NCI-H2196 (cell line): ENCODE measurements around the gene ADAMTS9.

Experiments
- DNase-seq: peaks from one replicate; lab custom pipeline; 2025; ENCODE audit not compliant: unreplicated experiment; lab: John Stamatoyannopoulos, UW

Gene ADAMTS9

DNA sequence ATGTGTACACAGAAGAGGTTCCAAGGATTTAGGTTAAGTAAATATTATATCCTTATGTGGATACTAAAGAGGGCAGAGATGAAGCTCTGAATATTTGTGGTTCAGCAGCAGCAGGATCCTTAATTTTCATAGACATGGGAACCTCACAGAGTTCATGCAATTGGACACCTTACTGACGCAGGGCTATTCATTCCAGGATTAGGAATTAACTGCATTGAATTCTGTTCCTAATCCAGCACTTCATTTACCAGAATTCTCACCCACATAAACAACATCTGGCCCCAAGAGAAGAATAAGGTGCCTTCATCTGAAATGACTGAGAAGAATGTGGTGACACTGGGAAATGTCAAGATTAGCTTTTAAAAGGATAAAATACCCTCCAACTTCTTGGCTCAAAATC, 62.4 kb downstream of the ADAMTS9 start:
- DNase-seq, result no peak

DNA sequence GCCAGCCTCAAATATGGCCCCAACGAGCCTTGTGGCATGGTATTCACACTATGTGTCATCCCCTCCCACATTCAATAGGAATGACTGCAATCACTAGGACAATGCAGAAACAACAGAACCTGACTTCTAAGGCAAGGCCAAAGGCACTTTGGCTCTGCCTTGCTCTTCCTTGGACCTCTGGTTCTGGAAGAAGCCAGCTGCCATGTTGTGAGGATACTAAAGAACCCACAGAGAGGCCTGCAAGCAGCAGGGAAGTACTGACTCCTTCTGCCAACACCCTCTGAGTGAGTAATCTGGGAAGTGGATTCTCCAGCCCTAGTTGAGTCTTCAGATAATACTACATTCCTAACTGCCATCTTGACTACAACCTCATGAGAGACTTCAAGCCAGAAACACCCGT, 64.7 kb downstream of the ADAMTS9 start:
- DNase-seq, result no peak

DNA sequence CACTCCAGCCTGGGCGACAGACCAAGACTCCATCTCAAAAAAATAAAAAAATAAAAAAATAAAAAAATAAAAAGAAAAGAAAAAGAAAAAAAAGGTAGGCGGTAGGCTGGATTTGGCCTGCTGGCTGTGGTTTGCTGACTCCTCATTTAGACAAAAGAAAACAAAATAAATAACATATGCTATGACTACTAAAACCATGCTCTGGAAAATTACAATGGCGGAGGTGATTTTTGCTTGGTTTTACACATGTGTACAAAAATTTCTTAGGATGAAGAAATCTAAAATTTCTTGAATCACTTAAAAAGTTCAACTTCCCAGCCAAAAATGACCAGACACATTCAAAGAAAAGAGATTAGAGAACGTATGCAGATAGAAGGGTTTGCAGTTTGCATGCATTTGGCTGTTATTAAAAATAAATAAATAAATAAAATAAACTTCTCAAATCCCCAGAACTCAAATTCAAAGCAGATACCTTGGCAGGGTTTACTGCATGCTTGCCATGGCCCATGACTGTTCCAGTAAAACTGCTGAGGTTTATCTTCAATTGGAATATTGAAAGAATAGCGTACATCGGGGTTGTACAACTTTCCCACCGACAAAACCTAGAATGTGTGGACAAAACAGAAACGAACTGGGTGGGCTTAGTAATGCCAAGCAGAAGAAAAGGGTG, 65.9 kb downstream of the ADAMTS9 start:
- no peak for DNase-seq

DNA sequence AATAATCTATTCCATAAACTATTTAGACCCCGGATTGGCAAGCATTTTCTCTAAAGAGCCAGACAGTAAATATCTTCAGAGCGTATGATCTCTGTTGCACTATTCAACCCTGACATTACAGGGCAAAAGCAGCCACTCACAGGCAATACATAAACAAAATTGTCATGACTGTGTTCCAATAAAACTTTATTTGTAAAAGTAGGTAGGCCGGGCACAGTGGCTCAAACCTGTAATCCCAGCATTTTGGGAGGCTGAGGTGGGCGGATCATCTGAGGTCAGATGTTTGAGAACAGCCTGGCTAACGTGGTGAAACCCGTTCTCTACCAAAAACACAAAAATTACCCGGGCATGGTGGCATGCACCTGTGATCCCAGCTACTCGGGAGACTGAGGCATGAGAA, 66.5 kb downstream of the ADAMTS9 start:
- no peak for DNase-seq

DNA sequence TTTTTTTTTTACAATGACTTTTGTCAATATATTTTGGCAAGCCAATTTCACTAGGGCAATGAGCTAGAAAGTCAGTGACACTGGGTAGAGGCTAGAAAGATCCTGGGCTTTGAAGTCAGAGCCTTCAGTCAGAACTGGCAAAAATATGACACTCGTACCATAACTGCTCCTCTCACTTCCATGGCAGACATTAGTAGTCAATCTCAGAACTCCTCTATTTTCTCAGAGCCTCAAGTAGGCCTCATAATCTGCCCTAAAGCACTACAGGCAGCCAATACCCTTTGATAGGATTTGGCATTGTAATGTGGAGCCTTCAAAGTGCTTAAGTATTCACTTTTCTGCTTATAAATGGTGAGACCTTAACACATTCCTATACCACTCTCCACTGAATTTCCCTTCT, 67.8 kb downstream of the ADAMTS9 start:
- DNase-seq, result no peak

DNA sequence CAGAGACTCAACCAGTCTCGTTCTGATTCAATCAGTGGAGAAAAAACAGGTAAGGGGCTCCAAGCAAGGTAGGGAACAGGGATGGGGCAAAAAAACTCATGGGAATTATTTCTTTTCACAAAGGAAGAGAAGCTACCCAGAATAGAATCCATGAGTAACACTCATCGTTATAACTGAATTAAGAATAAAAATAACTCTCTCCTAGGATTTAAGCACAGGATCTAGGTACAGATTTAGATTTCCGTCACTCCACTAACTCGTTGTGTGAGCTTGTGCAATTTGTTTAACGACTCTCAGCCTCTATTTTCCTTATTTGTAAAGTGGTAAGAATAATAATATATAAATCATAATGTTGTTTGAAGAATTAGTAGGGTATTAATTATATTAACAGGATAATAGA, 68.6 kb downstream of the ADAMTS9 start:
- no peak for DNase-seq

DNA sequence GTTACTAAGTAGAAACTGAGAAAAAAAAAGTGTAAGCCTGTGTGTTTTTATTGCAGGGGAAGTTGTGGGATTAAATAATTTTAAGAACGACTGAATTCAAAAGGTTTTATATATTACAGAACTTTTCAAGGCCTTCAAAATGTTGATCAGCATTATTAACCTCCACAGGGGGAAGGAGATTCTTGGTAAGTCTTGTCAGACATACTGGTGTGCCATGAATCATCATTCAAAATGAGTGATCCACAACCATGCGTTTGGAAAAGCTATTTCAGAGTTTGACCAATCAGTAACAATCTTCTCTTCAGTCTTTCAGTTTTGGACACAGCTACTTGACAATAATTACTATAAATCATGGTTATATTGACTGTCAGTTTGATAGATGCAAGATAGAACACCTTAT, 70.2 kb downstream of the ADAMTS9 start:
- DNase-seq, result no peak

DNA sequence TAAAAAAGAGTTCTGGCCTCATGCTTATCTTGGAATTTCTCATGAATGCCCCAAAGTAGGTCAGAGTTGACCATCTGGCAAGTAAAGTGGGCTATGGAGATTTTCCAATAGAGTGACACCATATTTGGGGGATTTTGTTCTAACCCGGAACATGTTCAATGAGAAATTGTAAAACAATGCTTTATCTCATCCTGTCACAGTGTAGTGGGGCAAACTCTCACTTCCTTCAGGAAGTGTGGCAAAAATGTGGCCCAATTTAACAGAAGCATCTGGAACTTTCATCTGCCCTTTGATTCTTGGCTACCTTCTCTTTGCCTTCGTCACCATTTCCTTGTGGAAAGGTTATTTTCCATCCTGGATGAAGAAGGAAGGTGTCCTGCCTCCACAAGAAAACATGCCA, 70.8 kb downstream of the ADAMTS9 start:
- DNase-seq, result no peak

DNA sequence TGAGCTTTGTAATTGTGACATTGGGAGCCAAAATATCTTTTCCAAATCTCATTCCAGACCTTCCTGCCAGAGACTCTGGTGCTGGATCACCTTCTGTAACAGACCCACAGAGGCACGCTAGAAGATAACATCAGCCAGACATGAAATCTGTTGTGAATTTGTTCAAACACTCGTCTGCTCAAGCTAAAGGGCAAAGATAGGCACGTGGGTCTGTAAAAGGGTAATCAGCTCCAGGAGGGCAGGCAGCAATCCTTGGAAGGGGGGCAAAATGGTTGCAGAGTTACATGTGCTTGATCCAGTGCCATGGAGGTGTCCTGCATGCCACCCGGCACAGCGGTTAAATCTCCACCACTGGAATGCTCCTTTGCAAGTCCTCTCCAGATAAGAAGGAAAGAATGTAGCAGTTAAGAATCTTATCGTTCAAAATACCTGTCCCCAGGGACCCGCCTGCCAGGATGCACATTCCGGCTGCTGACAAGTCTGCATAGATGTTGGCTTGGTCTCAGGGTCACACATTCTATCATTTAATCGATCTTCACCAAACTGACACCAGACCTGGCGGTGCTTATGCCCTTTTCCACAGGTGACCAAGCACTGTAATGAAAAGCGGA, 74.8 kb downstream of the ADAMTS9 start:
- no peak for DNase-seq

DNA sequence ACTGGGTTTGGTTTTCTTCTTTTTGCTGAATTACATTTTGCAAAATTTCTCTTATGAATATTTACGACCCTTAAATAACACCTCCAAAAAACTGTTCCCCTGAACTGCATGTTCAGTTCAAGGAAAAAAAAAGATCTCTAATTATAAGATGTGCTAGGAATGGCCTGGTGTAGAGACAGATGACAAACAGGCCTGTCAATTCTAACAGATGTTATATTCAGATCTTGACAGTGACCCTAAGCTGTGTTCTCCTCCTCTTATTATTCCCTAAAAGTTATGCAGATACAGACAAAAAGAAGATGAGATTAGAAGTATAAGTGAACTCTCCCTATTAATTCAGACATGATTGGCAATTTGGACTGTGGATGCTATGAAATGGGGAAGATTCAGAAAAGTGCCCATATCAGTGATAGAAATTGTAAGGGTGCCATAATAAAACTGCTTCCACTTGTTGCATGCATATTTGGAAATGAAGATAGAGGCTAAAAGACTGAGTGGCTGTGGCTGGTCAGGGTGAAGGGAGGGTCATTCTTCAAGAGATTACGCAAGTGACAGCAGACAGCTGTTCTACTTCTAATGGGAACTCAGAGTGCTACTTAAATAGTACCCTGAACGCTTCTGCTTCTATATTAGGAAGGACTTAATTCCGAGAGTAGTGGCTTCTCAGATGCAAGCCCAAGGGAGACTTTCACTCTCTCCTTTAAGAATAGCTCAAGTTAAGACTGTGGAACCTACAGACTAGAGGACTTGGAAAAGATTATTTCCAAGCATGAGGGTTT, 75.5 kb downstream of the ADAMTS9 start:
- DNase-seq, result no peak

DNA sequence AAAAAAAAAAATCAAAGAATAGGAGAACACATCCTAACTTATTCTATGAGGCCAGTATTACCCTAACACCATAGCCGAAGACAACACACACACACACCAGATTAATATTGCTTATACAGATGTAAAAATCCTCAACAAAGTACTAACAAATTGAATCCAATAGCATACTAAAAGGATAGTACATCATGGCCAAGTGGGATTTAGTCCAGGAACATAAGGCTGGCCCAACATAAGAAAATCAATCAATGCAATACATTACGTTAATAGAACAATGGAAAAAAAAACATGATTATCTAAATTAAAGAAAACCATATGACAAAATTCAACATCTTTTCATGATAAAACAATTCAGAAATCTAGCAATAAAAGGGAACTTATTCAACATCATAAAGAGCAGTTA, 79.1 kb downstream of the ADAMTS9 start:
- no peak for DNase-seq

DNA sequence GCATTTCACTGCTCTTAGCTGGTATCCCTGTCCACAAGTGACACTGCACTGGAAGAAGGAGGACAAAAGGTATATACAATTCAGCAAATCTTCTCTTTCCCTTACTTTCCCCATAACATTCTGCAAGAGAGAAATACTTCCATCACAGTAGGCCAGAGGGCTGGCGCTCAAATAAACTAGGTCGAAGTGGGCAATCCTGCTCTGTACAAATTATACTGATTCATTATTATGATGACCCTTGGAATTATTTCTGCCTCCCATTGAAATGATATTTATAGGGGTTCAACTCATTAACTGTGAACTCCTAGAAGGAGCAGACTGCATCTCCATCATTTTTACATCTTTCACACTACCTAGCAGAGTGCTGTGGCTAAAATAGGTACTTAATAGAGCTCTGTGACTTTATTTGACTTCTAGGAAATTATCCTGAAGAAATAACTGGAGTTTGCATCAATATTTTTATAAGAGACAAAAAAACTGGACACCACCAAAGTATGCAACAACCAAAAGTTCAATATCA, 80.7 kb downstream of the ADAMTS9 start:
- DNase-seq, result no peak

DNA sequence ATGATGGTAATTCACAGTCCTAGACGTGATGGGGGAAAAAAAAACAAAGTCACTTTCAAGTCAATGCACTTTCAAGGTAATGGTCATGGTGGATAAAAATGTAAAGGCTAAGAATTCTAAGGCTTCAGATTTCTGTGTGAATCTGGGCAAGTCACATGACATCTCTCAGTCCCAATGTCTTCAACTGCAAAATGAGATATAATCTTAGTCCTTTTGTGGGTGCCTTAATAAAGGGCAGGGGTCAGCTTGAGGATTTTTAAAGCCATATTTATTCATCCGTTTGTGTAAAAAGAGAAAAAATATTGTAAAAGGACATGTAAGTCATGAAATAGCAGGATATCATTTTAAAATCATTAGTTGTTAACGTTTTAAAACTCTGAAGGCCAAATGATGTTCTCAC, 83.5 kb downstream of the ADAMTS9 start:
- DNase-seq, result no peak

DNA sequence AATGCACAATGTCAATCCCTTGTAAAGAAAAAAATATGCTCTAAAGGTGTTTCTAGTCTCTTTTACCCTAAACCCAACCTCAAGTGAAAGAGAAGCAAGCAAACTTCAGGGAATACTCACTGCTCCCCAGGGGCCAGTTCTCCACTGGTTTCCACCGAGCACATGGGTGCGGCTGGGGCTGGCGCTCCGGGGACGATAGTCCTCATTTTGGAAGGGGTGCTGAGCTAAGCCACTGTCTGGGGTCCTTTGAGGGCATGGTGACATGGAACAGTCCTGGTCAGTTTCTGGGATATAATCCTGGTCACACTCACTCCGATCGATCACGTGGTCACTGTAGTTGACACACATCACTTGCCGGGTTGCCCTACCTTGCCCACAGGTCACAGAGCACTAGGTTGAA, 86.0 kb downstream of the ADAMTS9 start:
- no peak for DNase-seq

DNA sequence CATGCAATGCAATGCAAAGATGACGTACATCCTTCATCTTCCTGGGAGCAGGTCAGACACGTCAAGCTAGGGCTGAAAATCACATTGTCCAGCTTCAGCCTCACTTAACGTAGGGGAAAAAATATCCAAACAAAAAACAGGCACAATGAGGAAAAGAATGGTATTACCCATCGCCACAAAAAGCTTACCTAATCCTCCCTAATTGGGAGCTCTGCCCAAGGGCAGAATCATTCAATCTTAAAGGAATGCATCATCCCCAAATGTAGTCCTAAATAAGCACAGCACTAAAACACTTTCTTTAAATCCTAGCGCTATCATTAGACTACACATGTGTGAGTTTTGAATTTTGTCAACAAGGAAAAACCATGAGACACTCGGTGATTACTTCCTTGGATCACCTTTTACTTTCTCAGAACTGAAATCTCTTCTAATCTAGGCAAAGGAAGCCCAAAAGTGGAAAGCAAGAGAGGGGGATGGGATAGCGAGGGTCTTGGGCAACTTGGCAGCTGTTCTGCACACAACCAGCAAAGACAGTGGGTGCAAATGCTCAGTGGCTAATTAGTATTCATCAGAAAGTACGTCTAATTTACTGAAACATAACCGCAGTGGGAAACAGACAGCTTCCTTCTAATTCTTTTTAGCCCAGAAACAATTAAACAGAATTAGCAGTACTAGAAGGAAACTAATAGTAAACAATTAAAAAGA, 87.4 kb downstream of the ADAMTS9 start:
- no peak for DNase-seq

DNA sequence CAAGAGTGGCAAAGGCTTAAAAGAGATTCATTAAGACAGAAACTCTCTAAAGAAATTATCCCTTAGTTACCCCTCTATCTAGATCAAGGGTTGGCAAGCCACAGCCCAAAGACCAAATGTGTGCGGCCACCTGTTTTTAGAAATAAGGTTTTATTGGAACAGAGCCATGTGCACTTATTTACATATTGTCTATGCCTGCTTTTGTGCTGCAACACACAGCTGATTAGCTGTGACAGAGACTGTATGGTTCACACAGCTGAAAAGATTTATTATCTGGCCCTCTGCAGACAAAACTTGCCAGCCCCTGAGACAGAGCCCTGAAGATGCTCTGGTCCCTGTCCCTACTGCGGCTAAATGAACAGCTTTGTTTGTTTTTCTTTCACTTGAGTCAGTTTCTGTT, 88.1 kb downstream of the ADAMTS9 start:
- DNase-seq, result no peak

DNA sequence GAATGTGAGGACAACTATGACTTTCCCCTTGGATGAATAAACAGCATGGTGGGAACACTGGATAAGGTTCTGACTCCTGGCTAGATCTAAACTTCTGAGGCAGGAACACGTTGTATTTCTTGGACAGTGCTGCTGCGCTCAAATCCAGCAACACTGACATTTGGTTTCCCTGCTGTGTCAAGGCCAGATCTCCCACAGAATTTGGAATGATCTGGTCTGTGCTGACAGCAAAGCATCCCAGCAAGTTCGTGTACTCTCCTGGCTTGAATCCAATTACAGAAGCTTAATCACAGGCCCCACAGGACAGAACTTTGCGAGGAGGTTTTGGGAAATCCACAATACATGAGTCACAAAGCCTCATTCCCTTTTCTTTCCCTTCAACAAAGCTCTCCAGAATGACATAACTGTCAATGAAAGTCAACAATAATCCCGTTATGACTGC, 92.5 kb downstream of the ADAMTS9 start:
- no peak for DNase-seq

DNA sequence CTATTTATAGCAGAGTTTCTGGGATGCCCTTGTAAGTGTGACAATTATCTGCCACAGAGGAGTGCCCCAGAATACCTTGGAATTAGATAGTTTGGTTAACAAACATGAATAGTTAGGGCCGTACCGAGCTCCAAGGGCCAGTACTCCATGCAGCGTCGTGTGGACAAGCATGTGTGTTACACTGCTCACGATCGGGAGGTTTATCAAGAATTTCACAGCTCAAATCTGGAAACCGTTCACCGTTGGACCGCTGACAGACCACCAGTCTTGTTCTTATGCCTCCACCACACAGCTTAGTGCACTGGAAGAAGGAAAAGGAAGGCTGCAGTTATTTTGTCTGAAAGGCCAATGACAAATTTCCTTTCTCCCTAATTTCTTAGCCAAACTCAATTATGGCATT, 93.7 kb downstream of the ADAMTS9 start:
- DNase-seq, result no peak

DNA sequence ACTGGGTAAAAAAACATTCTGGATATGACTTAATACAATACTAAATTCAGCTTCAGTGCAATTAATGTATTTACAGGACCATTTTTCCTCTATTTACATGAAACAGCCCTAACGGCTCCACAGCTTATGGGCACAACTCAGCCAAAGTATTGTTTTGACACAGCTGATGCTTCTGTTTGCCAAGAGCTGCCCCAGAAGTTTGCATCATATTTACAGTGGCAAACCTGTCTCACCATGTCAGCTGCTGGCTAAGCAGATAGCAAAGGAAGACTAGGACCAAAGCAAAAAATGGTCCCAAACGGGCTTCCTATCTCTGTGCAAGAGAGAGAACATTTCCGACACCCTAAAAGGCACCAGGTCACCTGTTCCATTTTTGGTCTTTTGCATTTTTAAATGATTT, 94.5 kb downstream of the ADAMTS9 start:
- DNase-seq, result no peak

DNA sequence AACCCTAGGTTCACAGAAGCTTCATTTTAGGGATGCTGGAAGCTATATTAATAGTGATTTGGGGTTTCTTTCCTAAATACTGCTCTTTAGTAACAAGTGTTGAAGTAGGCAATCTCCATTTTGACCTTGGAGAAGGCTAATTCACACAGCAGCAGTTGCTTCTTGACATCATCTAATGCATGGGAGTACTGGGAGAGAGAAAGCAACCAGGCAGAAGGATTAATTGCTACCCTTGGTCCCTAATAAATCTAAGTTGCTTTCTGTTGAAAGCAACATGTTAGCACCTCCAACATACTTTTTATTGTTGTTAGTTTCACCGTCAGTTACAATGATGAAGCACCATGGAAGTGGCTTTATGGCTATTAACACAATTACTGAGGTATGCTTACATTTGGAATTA, 96.2 kb downstream of the ADAMTS9 start:
- DNase-seq, result no peak

DNA sequence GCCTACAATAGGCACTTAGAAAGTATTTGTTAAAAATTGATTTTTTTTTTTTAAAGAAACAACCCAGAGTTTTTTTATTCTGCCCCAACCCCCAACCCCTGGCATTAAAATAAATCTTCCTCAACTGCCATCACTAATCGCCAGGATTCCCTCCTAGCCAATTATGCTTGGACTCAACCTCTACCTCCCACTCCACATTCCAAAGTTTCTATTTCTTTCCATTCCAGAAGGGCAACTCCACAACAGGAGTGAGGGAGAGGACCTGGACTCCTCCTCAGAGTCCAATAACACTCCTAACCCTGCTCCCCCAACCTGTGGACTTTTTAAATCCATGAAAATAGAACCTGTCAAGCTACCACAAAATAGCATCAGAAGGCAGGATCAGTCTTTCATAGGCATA, 99.4 kb downstream of the ADAMTS9 start:
- DNase-seq, result no peak

DNA sequence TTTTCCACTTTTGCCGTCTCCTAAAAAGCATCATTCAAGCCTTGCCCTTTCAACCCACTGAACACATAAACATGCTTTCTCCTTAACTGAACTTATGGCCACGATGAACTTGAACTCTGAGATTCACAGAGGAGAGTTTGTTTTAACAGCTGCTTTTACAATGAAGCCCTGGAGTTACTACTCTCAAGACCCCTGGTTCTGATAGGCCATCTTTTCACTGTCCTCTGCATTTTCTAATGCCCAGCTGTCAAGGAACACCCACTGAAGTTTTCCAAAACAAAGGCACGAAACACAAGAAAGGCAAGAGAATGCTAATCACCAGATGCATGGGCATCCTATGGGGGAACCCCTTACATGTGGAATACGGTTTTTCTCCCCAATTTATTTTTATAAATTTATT, 100.8 kb downstream of the ADAMTS9 start:
- no peak for DNase-seq
